Adrenal gland (tissue), 12 donors: Measurements from ENCODE around the gene MRPL10. TPM values are rescaled to one million over a fixed set of nuclear protein-coding genes. Genes with fewer than 3 reads are reported as not detected.

Experiments used
- DNase-seq, 7 donors: peaks; one replicate each; pipeline ENCODE4 v3.0.0-alpha.2; 2019 to 2020
- H3K27ac ChIP-seq, 5 donors: fragments of 200-600 bp; sonication (generic) in 4 of 5; 1 replicate in 3 of 5; 2 replicates in 2 of 5; pipeline versions ENCODE4 v1.5.1 to v1.8.0; 2016 to 2020; ENCODE audit warnings: mild to moderate bottlenecking in 1 of 5
- H3K27me3 ChIP-seq: fragments of 200-600 bp; 2 replicates; pipeline ENCODE4 v1.8.0; 2021
- H3K36me3 ChIP-seq, 2 donors: fragments of 200-600 bp; replicated peaks in 1 of 2; 1 replicate in 1 of 2; 2 replicates in 1 of 2; pipeline versions ENCODE4 v1.5.1 to v1.8.0; 2018 to 2022
- H3K4me1 ChIP-seq, 2 donors: fragments of 200-600 bp; replicated peaks in 1 of 2; 1 replicate in 1 of 2; 2 replicates in 1 of 2; pipeline versions ENCODE4 v1.5.1 to v1.8.0; 2018 to 2021
- H3K4me3 ChIP-seq, 4 donors: fragments of 200-600 bp; sonication (generic) in 3 of 4; one replicate each; pipeline ENCODE4 v1.5.1; 2016 to 2018
- H3K9me3 ChIP-seq, 3 donors: fragments of 200-600 bp; sonication (generic) in 1 of 3; replicated peaks in 1 of 3; 1 replicate in 2 of 3; 2 replicates in 1 of 3; pipeline versions ENCODE4 v1.5.1 to v1.8.0; 2016 to 2021
- POLR2A ChIP-seq, 2 donors: fragments of 450-650 bp; IDR thresholded peaks; one replicate each; pipeline ENCODE4 v1.6.1; 2017; ENCODE audit warnings: antibody characterized with exemption in 2 of 2, mild to moderate bottlenecking in 2 of 2, moderate library complexity in 1 of 2
- WGBS, 4 donors: extraction: QIAGEN DNeasy Blood & Tissue Kit in 2 of 4; methylation state at CpG; one replicate each; pipeline versions ENCODE4 v1.1.5 to v1.1.7; 2013 to 2017; 5-methylcytosine and 5-hydroxymethylcytosine counted together
- intact Hi-C, 2 donors: fragments of 100-400 bp; cut with DNase I; formaldehyde crosslinking; loops; one replicate each; pipeline versions ENCODE4 v1.14.1 to v1.15.0; 2022 to 2023
- polyA plus RNA-seq, 3 donors: library from polyadenylated mRNA; stranded (reverse); fragments of 200-250 nt in 2 of 3; fragments of 350-450 nt in 1 of 3; fragmentation: Illumina TruSeq in 1 of 3; extraction: RNeasy Lipid Tissue Mini Kit (QIAGEN cat#74804) in 1 of 3; gene quantifications; one replicate each; pipeline ENCODE4 v1.2.3, GENCODE V29; 2013 to 2014
- total RNA-seq, 9 donors: library from RNA; depleted of rRNA in 4 of 9; stranded (reverse); fragments of >200 nt in 4 of 9; fragments of 120-200 nt in 1 of 9; fragmentation: NEBNext Ultra II Directional in 1 of 9; extraction: Animal tissue kit (Norgen Biotek cat#: 25700) in 1 of 9; gene quantifications; one replicate each; pipeline versions ENCODE4 v1.1.0 to v1.2.4, GENCODE V29; 2013 to 2023
- TF ChIP-seq, protein P1 (sequence below), 6 experiments: fragments of 450-650 bp in 4 of 6; fragments of 200-600 bp in 2 of 6; sonication (generic) in 1 of 6; IDR thresholded peaks; 1 replicate in 5 of 6; 2 replicates in 1 of 6; pipeline versions ENCODE4 v1.5.1 to v1.8.0; 2016 to 2021; ENCODE audit warnings: antibody characterized with exemption in 6 of 6, mild to moderate bottlenecking in 2 of 6, moderate library complexity in 1 of 6
- donor health status: healthy with polysubstance abuse.
- donor health status: Bipolar disorder and iron deficiency.
- donor health status: DM: yes; HTN: yes; CAD: no.
- donor health status: DM: no; HTN: no; CAD: no.
- donor health status: DM: no; HTN: no; CAD: no.
- donor health status: DM: yes; HTN: yes; CAD: no.

Gene MRPL10
- total and polyA plus RNA-seq, 12 donors, result 29.0 to 72.5 (median 40.9) TPM

DNA sequence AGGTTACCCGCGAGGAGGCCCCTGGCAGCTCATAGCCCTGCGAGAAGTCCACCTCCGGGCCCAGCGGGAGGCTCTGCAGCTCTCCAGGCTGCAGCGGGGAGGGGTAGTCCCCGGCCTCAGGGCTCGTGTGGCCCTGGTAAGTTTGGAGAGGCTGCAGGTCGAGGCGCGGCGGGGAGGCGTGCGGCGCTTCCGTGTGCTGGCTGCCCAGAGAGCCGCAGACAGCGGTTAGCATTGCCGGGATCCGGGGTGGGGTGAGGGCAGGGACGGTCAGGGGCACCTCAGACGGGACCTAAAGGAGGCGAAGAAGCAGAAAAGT is 16.8 kb upstream of the MRPL10 start:
- Histone ChIP-seq H3K9me3 (no peaks in the 10 kb centered on the region), H3K27me3 (peaks cover 25% of the 10 kb centered on the region), H3K27ac (no peak overlapping the region), H3K4me1 (peaks cover 8 to 12% of the 10 kb centered on the region in 2 donors), H3K36me3 (no peaks in the 10 kb centered on the region), H3K4me3 (no peak overlapping the region)
- intact Hi-C loops, result loop anchor here in 1 of 2 donors (5.0 kb wide), 1 partner anchor 169 kb away; no protein-coding TSS in a partner anchor
- no peak for TF ChIP-seq POLR2A (IDR thresholded peaks at IDR 0.05)
- TF ChIP-seq, protein P1, sequence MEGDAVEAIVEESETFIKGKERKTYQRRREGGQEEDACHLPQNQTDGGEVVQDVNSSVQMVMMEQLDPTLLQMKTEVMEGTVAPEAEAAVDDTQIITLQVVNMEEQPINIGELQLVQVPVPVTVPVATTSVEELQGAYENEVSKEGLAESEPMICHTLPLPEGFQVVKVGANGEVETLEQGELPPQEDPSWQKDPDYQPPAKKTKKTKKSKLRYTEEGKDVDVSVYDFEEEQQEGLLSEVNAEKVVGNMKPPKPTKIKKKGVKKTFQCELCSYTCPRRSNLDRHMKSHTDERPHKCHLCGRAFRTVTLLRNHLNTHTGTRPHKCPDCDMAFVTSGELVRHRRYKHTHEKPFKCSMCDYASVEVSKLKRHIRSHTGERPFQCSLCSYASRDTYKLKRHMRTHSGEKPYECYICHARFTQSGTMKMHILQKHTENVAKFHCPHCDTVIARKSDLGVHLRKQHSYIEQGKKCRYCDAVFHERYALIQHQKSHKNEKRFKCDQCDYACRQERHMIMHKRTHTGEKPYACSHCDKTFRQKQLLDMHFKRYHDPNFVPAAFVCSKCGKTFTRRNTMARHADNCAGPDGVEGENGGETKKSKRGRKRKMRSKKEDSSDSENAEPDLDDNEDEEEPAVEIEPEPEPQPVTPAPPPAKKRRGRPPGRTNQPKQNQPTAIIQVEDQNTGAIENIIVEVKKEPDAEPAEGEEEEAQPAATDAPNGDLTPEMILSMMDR (IDR thresholded peaks at IDR 0.05), result no peak
- DNase-seq, result no peak
- WGBS, 4 donors, result 70 to 95% (median 73%) methylated on average over 10 to 23 of the region's 23 CpGs

DNA sequence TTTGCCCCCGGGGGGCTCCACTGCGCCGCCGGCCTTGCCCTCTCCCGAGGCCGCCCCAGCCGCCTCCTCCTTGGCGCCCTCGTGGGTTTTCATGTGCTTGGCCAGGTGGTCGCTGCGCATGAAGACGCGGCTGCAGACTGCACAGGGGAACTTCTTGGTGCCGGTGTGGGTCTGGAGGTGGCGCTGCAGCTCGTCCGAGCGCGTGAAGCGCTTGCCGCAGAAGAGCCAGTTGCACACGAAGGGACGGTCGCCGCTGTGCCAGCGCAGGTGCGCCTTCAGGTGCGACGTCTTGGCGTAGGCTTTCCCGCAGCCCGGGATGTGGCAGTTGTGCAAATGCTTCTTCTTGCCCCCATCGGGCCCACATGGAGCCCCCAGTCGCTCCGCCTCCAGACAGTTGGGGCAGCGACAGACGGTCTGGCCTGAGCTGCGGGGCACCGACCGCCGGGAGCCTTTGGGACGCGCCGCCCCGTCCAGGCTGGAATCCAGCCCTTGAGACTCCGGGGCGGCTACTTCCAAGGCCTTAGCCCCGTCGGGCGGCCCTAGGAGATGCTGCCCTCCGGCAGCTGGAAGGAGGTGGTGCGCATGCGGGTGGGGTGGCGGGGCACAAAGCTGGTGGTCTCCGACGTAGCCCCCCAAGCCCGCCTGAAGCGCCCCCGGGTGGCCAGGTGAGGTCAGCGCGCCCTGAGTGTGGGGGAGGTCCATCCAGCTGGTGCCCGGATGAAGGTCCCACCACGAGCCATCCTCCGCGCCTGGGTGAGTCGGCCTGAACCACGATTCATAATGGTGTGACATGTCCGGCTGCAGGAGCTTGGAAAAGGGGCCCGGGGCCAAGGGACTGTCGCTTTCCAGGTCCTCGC is 16.2 kb upstream of the MRPL10 start:
- intact Hi-C loops, result loop anchor here in 1 of 2 donors (5.0 kb wide), 1 partner anchor 170 kb away; no protein-coding TSS in a partner anchor
- no peaks in the 10 kb centered on the region for H3K36me3 ChIP-seq
- TF ChIP-seq POLR2A (IDR thresholded peaks at IDR 0.05), result no peak
- TF ChIP-seq, protein P1 (IDR thresholded peaks at IDR 0.05), result no peak
- H3K4me3 ChIP-seq, result no peak overlapping the region
- H3K27ac ChIP-seq, result no peak overlapping the region
- H3K4me1 ChIP-seq, result peaks cover 8 to 12% of the 10 kb centered on the region in 2 donors
- H3K9me3 ChIP-seq, result no peaks in the 10 kb centered on the region
- H3K27me3 ChIP-seq, result peaks cover 19% of the 10 kb centered on the region
- 41 to 60% (median 51%) methylated on average over 10 to 71 of the region's 71 CpGs for WGBS, 4 donors
- no peak for DNase-seq

DNA sequence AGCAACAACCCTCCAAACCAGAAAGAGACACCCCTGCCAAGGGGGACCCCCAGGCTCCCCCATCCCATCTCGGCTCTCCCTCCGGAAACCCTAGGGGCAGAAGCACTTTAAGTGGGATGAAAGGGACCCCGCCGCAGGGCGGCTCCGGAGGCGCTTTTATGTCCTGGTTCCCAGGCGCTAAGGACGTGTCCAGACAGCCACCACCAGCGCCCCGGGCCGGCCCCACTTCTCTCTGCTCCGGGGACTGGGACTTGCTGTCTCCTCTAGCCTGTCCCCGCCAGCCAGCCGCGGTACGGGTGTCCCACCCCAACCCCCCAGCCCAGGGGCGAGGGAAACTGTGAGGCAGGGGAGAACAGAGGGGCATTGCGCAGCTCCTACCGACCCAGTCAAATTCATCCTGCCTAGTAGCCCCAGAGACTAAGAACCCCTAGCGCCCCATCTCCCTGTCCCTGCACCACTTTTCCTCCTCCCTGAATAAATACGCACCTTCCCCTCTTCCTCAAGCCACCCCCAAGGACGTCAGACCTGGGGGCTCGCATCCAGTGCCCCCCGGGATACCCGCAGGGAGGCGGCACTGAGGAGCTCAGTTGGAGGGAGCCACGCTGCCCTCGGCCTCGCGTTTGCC is 15.5 kb upstream of the MRPL10 start:
- intact Hi-C loops, result loop anchor here in 1 of 2 donors (5.0 kb wide), 1 partner anchor 170 kb away; no protein-coding TSS in a partner anchor
- 32 to 51% (median 40%) methylated on average over 9 to 31 of the region's 31 CpGs for WGBS, 4 donors
- Histone ChIP-seq H3K27ac (no peak overlapping the region), H3K4me3 (no peak overlapping the region), H3K9me3 (no peaks in the 10 kb centered on the region), H3K27me3 (peaks cover 14% of the 10 kb centered on the region), H3K4me1 (peaks cover 8 to 12% of the 10 kb centered on the region in 2 donors), H3K36me3 (no peaks in the 10 kb centered on the region)
- no peak for TF ChIP-seq POLR2A (IDR thresholded peaks at IDR 0.05)
- TF ChIP-seq, protein P1 (IDR thresholded peaks at IDR 0.05), result no peak
- DNase-seq, result no peak

DNA sequence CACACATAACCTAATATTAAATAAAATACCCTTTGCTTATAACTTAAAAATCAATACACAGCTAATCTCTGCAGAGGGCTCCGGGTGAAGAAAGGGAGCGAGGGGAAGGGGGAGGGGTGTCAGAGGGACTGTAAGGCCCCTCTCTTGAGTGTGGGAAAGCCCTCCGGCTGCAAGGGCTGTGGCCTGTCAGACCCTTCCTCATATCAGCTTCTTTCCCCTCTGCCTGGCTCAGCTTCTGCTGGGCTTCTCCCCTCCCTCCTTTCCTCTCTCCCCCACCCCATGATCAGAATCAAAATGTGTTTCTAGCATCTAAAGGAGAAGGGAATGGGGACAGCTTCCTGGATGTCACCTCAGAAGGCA is 14.4 kb upstream of the MRPL10 start:
- H3K27me3 ChIP-seq, result peaks cover 14% of the 10 kb centered on the region
- intact Hi-C loops, result loop anchor here in 1 of 2 donors (2.0 to 5.0 kb wide), 2 partner anchors 43 to 172 kb away; no protein-coding TSS in a partner anchor

More for the DNA sequence above, 14.4 kb upstream of the MRPL10 start:
- TF ChIP-seq, protein P1 (IDR thresholded peaks at IDR 0.05), result no peak
- TF ChIP-seq POLR2A (IDR thresholded peaks at IDR 0.05), result no peak
- Histone ChIP-seq H3K4me1 (peaks cover 4 to 9% of the 10 kb centered on the region in 2 donors), H3K9me3 (no peaks in the 10 kb centered on the region), H3K4me3 (no peak overlapping the region), H3K27ac (no peak overlapping the region), H3K36me3 (no peaks in the 10 kb centered on the region)
- 73 to 83% (median 75%) methylated on average over 3 of the region's 3 CpGs for WGBS, 4 donors
- DNase-seq, result no peak
